H9 (cell line): ENCODE data around the gene GPC6. TPM values are rescaled to one million over a fixed set of nuclear protein-coding genes. Genes with fewer than 3 reads are reported as not detected.

Source experiments
- DNase-seq: peaks from one replicate; pipeline ENCODE4 v3.0.0-alpha.2; 2017
- H2AFZ ChIP-seq: one replicate; pipeline ENCODE4 v1.6.1; 2013; ENCODE audit warnings: mild to moderate bottlenecking, low read length, control low read depth, moderate library complexity
- H2AK5ac ChIP-seq: 2 replicates; pipeline ENCODE4 v1.6.1; 2013; ENCODE audit warnings: low read length, control low read depth, mixed read lengths; ENCODE audit not compliant: insufficient read length
- H2BK120ac ChIP-seq: one replicate; pipeline ENCODE4 v1.6.1; 2013; ENCODE audit warnings: low read depth, mild to moderate bottlenecking, low read length, control low read depth, inconsistent platforms; ENCODE audit not compliant: poor library complexity, severe bottlenecking
- H2BK12ac ChIP-seq: 2 replicates; pipeline ENCODE4 v1.6.1; 2013; ENCODE audit warnings: low read length, control low read depth, mixed read lengths, low read depth; ENCODE audit not compliant: insufficient read length
- H2BK15ac ChIP-seq: 2 replicates; pipeline ENCODE4 v1.6.1; 2013; ENCODE audit warnings: low read depth, low read length, control low read depth
- H2BK20ac ChIP-seq: one replicate; pipeline ENCODE4 v1.6.1; 2013; ENCODE audit warnings: low read depth, mild to moderate bottlenecking, low read length, control low read depth, inconsistent platforms; ENCODE audit not compliant: poor library complexity, severe bottlenecking
- H2BK5ac ChIP-seq: 2 replicates; pipeline ENCODE4 v1.6.1; 2013; ENCODE audit warnings: low read length, control low read depth, mixed read lengths; ENCODE audit not compliant: insufficient read length
- H3K14ac ChIP-seq: 2 replicates; pipeline ENCODE4 v1.6.1; 2013; ENCODE audit warnings: low read length, control low read depth; ENCODE audit not compliant: insufficient read depth
- H3K18ac ChIP-seq: 2 replicates; pipeline ENCODE4 v1.6.1; 2013; ENCODE audit warnings: low read depth, mild to moderate bottlenecking, mixed read lengths, low read length, control low read depth; ENCODE audit not compliant: insufficient read length
- H3K23ac ChIP-seq: 2 replicates; pipeline ENCODE4 v1.6.1; 2013; ENCODE audit warnings: low read length, control low read depth, mixed read lengths, low read depth; ENCODE audit not compliant: insufficient read length
- H3K23me2 ChIP-seq: 2 replicates; pipeline ENCODE4 v1.6.1; 2013; ENCODE audit warnings: low read depth, mild to moderate bottlenecking, mixed read lengths, low read length, control low read depth; ENCODE audit not compliant: insufficient read length, poor library complexity, severe bottlenecking
- H3K27ac ChIP-seq: 2 replicates; pipeline ENCODE4 v1.5.1; 2013; ENCODE audit warnings: low read length, control low read depth, mixed read lengths, low read depth; ENCODE audit not compliant: insufficient read length
- H3K27me3 ChIP-seq: 2 replicates; pipeline ENCODE4 v1.6.1; 2013; ENCODE audit warnings: low read length, control low read depth, inconsistent platforms; ENCODE audit not compliant: insufficient read depth
- H3K4ac ChIP-seq: 2 replicates; pipeline ENCODE4 v1.6.1; 2013; ENCODE audit warnings: low read depth, mild to moderate bottlenecking, control low read depth, inconsistent platforms, low read length, moderate library complexity
- H3K4me1 ChIP-seq: 2 replicates; pipeline ENCODE4 v1.6.1; 2013; ENCODE audit warnings: low read length, control low read depth, inconsistent platforms; ENCODE audit not compliant: insufficient read depth
- H3K4me2 ChIP-seq: 2 replicates; pipeline ENCODE4 v1.6.1; 2013; ENCODE audit warnings: low read length, control low read depth, mixed read lengths; ENCODE audit not compliant: insufficient read length, insufficient read depth
- H3K56ac ChIP-seq: 2 replicates; pipeline ENCODE4 v1.6.1; 2013; ENCODE audit warnings: low read depth, mild to moderate bottlenecking, mixed read lengths, low read length, control low read depth; ENCODE audit not compliant: insufficient read length
- H3K79me1 ChIP-seq: 2 replicates; pipeline ENCODE4 v1.6.1; 2013; ENCODE audit warnings: low read depth, mild to moderate bottlenecking, moderate library complexity, low read length, control low read depth, inconsistent platforms; ENCODE audit not compliant: insufficient read depth, poor library complexity, severe bottlenecking
- H3K79me2 ChIP-seq: 2 replicates; pipeline ENCODE4 v1.6.1; 2013; ENCODE audit warnings: low read length, control low read depth, inconsistent platforms; ENCODE audit not compliant: insufficient read depth
- H3K9ac ChIP-seq: 2 replicates; pipeline ENCODE4 v1.6.1; 2013; ENCODE audit warnings: low read length, control low read depth, mixed read lengths; ENCODE audit not compliant: insufficient read length; ENCODE audit errors: extremely low read depth
- H3K9me3 ChIP-seq: one replicate; pipeline ENCODE4 v1.6.1; 2013; ENCODE audit warnings: low read depth, low read length, inconsistent platforms; ENCODE audit not compliant: control insufficient read depth
- H3T11ph ChIP-seq: one replicate; pipeline ENCODE4 v1.6.1; 2013; ENCODE audit warnings: mild to moderate bottlenecking, low read length, control low read depth, inconsistent platforms
- H4K20me1 ChIP-seq: one replicate; pipeline ENCODE4 v1.6.1; 2013; ENCODE audit not compliant: control insufficient read depth, insufficient read length, insufficient read depth
- H4K5ac ChIP-seq: 2 replicates; pipeline ENCODE4 v1.6.1; 2013; ENCODE audit warnings: low read depth, mild to moderate bottlenecking, mixed read lengths, low read length, control low read depth; ENCODE audit not compliant: insufficient read length
- H4K8ac ChIP-seq: replicated peaks from 2 replicates; pipeline ENCODE4 v1.6.1; 2013; ENCODE audit warnings: low read length, control low read depth, mixed read lengths, low read depth; ENCODE audit not compliant: insufficient read length
- H4K91ac ChIP-seq: 2 replicates; pipeline ENCODE4 v1.6.1; 2013; ENCODE audit warnings: low read depth, mild to moderate bottlenecking, moderate library complexity, mixed read lengths, low read length, control low read depth; ENCODE audit not compliant: insufficient read length
- H3K27ac Mint-ChIP-seq, 3 experiments: 2 replicates in 2 of 3; 3 replicates in 1 of 3; pipeline ENCODE4 v1.8.0; 2020 to 2021; ENCODE audit warnings: mixed read lengths in 3 of 3, mild to moderate bottlenecking in 1 of 3, moderate library complexity in 1 of 3
- H3K27me3 Mint-ChIP-seq: 2 replicates; pipeline ENCODE4 v1.8.0; 2021; ENCODE audit warnings: low read depth, mild to moderate bottlenecking, moderate library complexity, mixed read lengths
- H3K36me3 Mint-ChIP-seq, 3 experiments: 2 replicates in 2 of 3; 3 replicates in 1 of 3; pipeline ENCODE4 v1.8.0; 2020 to 2021; ENCODE audit warnings: low read depth in 3 of 3, mixed read lengths in 3 of 3; ENCODE audit not compliant: insufficient read depth in 1 of 3
- H3K4me1 Mint-ChIP-seq, 2 experiments: 2 replicates each; pipeline ENCODE4 v1.8.0; 2020; ENCODE audit warnings: mixed read lengths in 2 of 2
- H3K4me3 Mint-ChIP-seq, 2 experiments: 2 replicates in 1 of 2; 3 replicates in 1 of 2; pipeline ENCODE4 v1.8.0; 2020 to 2021; ENCODE audit warnings: mild to moderate bottlenecking in 2 of 2, mixed read lengths in 2 of 2, moderate library complexity in 1 of 2
- H3K9me3 Mint-ChIP-seq, 2 experiments: 2 replicates in 1 of 2; 3 replicates in 1 of 2; pipeline ENCODE4 v1.8.0; 2020; ENCODE audit warnings: mild to moderate bottlenecking in 2 of 2, mixed read lengths in 2 of 2, moderate library complexity in 1 of 2
- WGBS: extraction: QIAGEN DNeasy Blood & Tissue Kit; methylation state at CpG from one replicate; pipeline ENCODE4 v1.1.7; 2013; ENCODE audit warnings: missing lambda C conversion rate, low lambda C conversion rate, mixed read lengths; ENCODE audit not compliant: insufficient read length; ENCODE audit errors: extremely low coverage; 5-methylcytosine and 5-hydroxymethylcytosine counted together
- total RNA-seq: library from RNA; stranded (reverse); gene quantifications from 2 replicates; pipeline ENCODE4 v1.2.1, GENCODE V29; 2021
- TF ChIP-seq, protein P1 (sequence below): fragments of 200-600 bp; sonication (generic); conservative IDR thresholded peaks from 3 replicates; pipeline ENCODE4 v1.8.0; 2021; ENCODE audit warnings: antibody characterized with exemption, mild to moderate bottlenecking

Gene GPC6
- total RNA-seq, 1 experiment from 2014 or later: 15.6 TPM

DNA sequence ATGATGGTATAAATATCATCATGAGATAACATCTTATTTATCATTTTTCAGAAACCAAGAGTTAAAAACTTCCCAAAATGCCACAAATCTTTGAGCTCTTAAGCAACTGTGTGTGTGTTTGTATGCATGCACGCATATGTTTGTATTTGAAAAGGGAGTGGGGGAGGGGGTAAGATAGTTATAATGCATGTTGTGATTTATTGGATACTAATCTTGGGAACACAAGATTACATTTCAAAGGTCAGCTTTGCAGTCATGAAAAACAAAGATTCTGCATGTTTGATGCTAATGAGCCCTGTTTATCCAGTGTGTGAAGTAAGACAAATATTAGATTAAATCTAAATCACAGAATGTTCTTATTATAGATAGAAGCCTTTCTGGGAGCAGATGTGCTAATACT is 897.0 kb downstream of the GPC6 start:
- H2BK5ac ChIP-seq: no peak overlapping the region
- no peaks in the 10 kb centered on the region for H4K20me1 ChIP-seq
- Mint-ChIP-seq H3K9me3 (no peaks in the 10 kb centered on the region), H3K27ac (no peak overlapping the region), H3K36me3 (no peaks in the 10 kb centered on the region), H3K4me3 (no peak overlapping the region), H3K27me3 (no peaks in the 10 kb centered on the region), H3K4me1 (peaks cover 8 to 10% of the 10 kb centered on the region in 2 experiments)
- no peak overlapping the region for H2BK120ac ChIP-seq
- TF ChIP-seq, protein P1, sequence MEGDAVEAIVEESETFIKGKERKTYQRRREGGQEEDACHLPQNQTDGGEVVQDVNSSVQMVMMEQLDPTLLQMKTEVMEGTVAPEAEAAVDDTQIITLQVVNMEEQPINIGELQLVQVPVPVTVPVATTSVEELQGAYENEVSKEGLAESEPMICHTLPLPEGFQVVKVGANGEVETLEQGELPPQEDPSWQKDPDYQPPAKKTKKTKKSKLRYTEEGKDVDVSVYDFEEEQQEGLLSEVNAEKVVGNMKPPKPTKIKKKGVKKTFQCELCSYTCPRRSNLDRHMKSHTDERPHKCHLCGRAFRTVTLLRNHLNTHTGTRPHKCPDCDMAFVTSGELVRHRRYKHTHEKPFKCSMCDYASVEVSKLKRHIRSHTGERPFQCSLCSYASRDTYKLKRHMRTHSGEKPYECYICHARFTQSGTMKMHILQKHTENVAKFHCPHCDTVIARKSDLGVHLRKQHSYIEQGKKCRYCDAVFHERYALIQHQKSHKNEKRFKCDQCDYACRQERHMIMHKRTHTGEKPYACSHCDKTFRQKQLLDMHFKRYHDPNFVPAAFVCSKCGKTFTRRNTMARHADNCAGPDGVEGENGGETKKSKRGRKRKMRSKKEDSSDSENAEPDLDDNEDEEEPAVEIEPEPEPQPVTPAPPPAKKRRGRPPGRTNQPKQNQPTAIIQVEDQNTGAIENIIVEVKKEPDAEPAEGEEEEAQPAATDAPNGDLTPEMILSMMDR: no peak
- no peak overlapping the region for H3K4me2 ChIP-seq
- no peak overlapping the region for H2AK5ac ChIP-seq
- no peak overlapping the region for H4K5ac ChIP-seq
- H3K4me1 ChIP-seq: no peaks in the 10 kb centered on the region
- no peaks in the 10 kb centered on the region for H3K79me2 ChIP-seq
- H3K56ac ChIP-seq: no peak overlapping the region
- no peak overlapping the region for H2BK15ac ChIP-seq
- H2BK20ac ChIP-seq: no peak overlapping the region
- H3K9ac ChIP-seq: no peak overlapping the region
- no CpG with 5 or more reads among the region's 1 CpG for WGBS
- no peak overlapping the region for H2AFZ ChIP-seq
- H4K91ac ChIP-seq: no peak overlapping the region
- H3K79me1 ChIP-seq: no peaks in the 10 kb centered on the region
- H3T11ph ChIP-seq: no peak overlapping the region
- no peaks in the 10 kb centered on the region for H3K27me3 ChIP-seq
- H3K23ac ChIP-seq: no peak overlapping the region
- no peak overlapping the region for H3K4ac ChIP-seq
- no peak overlapping the region for H2BK12ac ChIP-seq
- no peaks in the 10 kb centered on the region for H3K23me2 ChIP-seq
- H3K9me3 ChIP-seq: no peaks in the 10 kb centered on the region
- no peak overlapping the region for H3K18ac ChIP-seq
- H4K8ac ChIP-seq: no peak overlapping the region
- no peak overlapping the region for H3K27ac ChIP-seq
- no peak for DNase-seq
- no peak overlapping the region for H3K14ac ChIP-seq
